HEK293 (cell line): ENCODE results near the gene TNNI3.

Experiments used
- CTCF ChIP-seq: fragments of 450-650 bp; formaldehyde crosslinking; IDR thresholded peaks from 2 replicates; pipeline ENCODE4 v1.5.1; 2016; ENCODE audit warnings: missing biosample characterization, missing genetic modification characterization
- GLI4 ChIP-seq: fragments of 450-650 bp; formaldehyde crosslinking; IDR thresholded peaks from 2 replicates; pipeline ENCODE4 v1.5.1; 2016; ENCODE audit warnings: missing biosample characterization, missing genetic modification characterization
- GLIS2 ChIP-seq: fragments of 450-650 bp; formaldehyde crosslinking; IDR thresholded peaks from 2 replicates; pipeline ENCODE4 v1.5.1; 2016; ENCODE audit warnings: missing biosample characterization, missing genetic modification characterization
- PATZ1 ChIP-seq: fragments of 450-650 bp; formaldehyde crosslinking; IDR thresholded peaks from 2 replicates; pipeline ENCODE4 v1.5.1; 2016; ENCODE audit warnings: missing biosample characterization, missing genetic modification characterization
- SALL2 ChIP-seq: fragments of 450-650 bp; formaldehyde crosslinking; IDR thresholded peaks from 2 replicates; pipeline ENCODE4 v1.5.0; 2017; ENCODE audit warnings: missing biosample characterization, mild to moderate bottlenecking, missing genetic modification characterization, borderline replicate concordance
- ZBTB7A ChIP-seq: fragments of 450-650 bp; formaldehyde crosslinking; IDR thresholded peaks from 2 replicates; pipeline ENCODE4 v1.5.1; 2016; ENCODE audit warnings: low read depth, missing biosample characterization, missing genetic modification characterization
- ZNF114 ChIP-seq: fragments of 450-650 bp; formaldehyde crosslinking; IDR thresholded peaks from 2 replicates; pipeline ENCODE4 v1.5.0; 2017; ENCODE audit warnings: missing biosample characterization, missing genetic modification characterization
- ZNF148 ChIP-seq: fragments of 450-650 bp; formaldehyde crosslinking; IDR thresholded peaks from 2 replicates; pipeline ENCODE4 v1.5.0; 2017; ENCODE audit warnings: missing biosample characterization, missing genetic modification characterization, borderline replicate concordance
- ZNF214 ChIP-seq: fragments of 450-650 bp; formaldehyde crosslinking; IDR thresholded peaks from 2 replicates; pipeline ENCODE4 v1.5.1; 2017; ENCODE audit warnings: missing biosample characterization, mild to moderate bottlenecking, missing genetic modification characterization, borderline replicate concordance
- ZNF26 ChIP-seq: fragments of 450-650 bp; formaldehyde crosslinking; IDR thresholded peaks from 2 replicates; pipeline ENCODE4 v1.5.1; 2016; ENCODE audit warnings: missing biosample characterization, missing genetic modification characterization
- ZNF302 ChIP-seq: fragments of 450-650 bp; formaldehyde crosslinking; IDR thresholded peaks from 2 replicates; pipeline ENCODE4 v1.5.1; 2016; ENCODE audit warnings: missing biosample characterization, missing genetic modification characterization, low read depth
- ZNF311 ChIP-seq: fragments of 450-650 bp; formaldehyde crosslinking; IDR thresholded peaks from 2 replicates; pipeline ENCODE4 v1.5.1; 2017; ENCODE audit warnings: missing biosample characterization, missing genetic modification characterization, borderline replicate concordance
- ZNF335 ChIP-seq: fragments of 450-650 bp; formaldehyde crosslinking; conservative IDR thresholded peaks from 2 replicates; pipeline ENCODE4 v1.5.1; 2016; ENCODE audit warnings: missing biosample characterization, missing genetic modification characterization
- ZNF394 ChIP-seq: fragments of 450-650 bp; formaldehyde crosslinking; IDR thresholded peaks from 2 replicates; pipeline ENCODE4 v1.5.1; 2016; ENCODE audit warnings: missing biosample characterization, missing genetic modification characterization, mild to moderate bottlenecking, moderate library complexity, borderline replicate concordance
- ZNF398 ChIP-seq: fragments of 450-650 bp; formaldehyde crosslinking; IDR thresholded peaks from 2 replicates; pipeline ENCODE4 v1.5.1; 2017; ENCODE audit warnings: missing biosample characterization, missing genetic modification characterization
- ZNF423 ChIP-seq: fragments of 450-650 bp; formaldehyde crosslinking; IDR thresholded peaks from 2 replicates; pipeline ENCODE4 v1.5.1; 2016; ENCODE audit warnings: missing biosample characterization, missing genetic modification characterization
- ZNF426 ChIP-seq: fragments of 450-650 bp; formaldehyde crosslinking; IDR thresholded peaks from 2 replicates; pipeline ENCODE4 v1.5.1; 2017; ENCODE audit warnings: missing biosample characterization, missing genetic modification characterization, mild to moderate bottlenecking, inconsistent platforms, moderate library complexity
- ZNF449 ChIP-seq: fragments of 450-650 bp; formaldehyde crosslinking; IDR thresholded peaks from 2 replicates; pipeline ENCODE4 v1.5.1; 2017; ENCODE audit warnings: missing biosample characterization, mild to moderate bottlenecking, missing genetic modification characterization, moderate library complexity
- ZNF513 ChIP-seq: fragments of 450-650 bp; IDR thresholded peaks from 2 replicates; pipeline ENCODE4 v1.5.1; 2018; ENCODE audit warnings: missing biosample characterization, missing genetic modification characterization
- ZNF544 ChIP-seq: fragments of 450-650 bp; formaldehyde crosslinking; IDR thresholded peaks from 2 replicates; pipeline ENCODE4 v1.5.0; 2017; ENCODE audit warnings: missing biosample characterization, missing genetic modification characterization
- ZNF571 ChIP-seq: fragments of 450-650 bp; formaldehyde crosslinking; IDR thresholded peaks from 2 replicates; pipeline ENCODE4 v1.5.0; 2017; ENCODE audit warnings: missing biosample characterization, missing genetic modification characterization
- ZNF639 ChIP-seq: fragments of 450-650 bp; formaldehyde crosslinking; IDR thresholded peaks from 2 replicates; pipeline ENCODE4 v1.5.1; 2016; ENCODE audit warnings: missing biosample characterization, missing genetic modification characterization
- ZNF660 ChIP-seq: fragments of 450-650 bp; IDR thresholded peaks from 2 replicates; pipeline ENCODE4 v1.5.1; 2018; ENCODE audit warnings: missing biosample characterization, mild to moderate bottlenecking, missing genetic modification characterization
- ZNF843 ChIP-seq: fragments of 450-650 bp; formaldehyde crosslinking; IDR thresholded peaks from 2 replicates; pipeline ENCODE4 v1.5.1; 2016; ENCODE audit warnings: missing biosample characterization, missing genetic modification characterization

The TNNI3 gene

GRCh38 chr19:55146078-55146704 lies 11.3 kb downstream of the TNNI3 start (continued):
- TF ChIP-seq ZNF544 (tag by site-specific recombination) (no peak), ZNF394 (tag by site-specific recombination) (no peak), ZNF660 (tag by site-specific recombination) (0 out of 2 replicates have a peak, but pooled peaks have one; percentile 49), ZNF114 (no peak), ZNF148 (tag by site-specific recombination) (no peak), ZNF214 (tag by site-specific recombination) (no peak), GLIS2 (peak; percentile 7; the same call in 1 of the 2 replicates), SALL2 (no peak), ZNF423 (tag by site-specific recombination) (no peak), ZNF335 (tag by site-specific recombination) (peak; percentile 37), ZNF449 (tag by site-specific recombination) (no peak), ZNF311 (tag by site-specific recombination) (no peak), ZNF302 (no peak), CTCF (tag by site-specific recombination) (peak; percentile 61; the same call in 1 of the 2 replicates), ZNF398 (tag by site-specific recombination) (peak; percentile 60), ZNF426 (no peak), ZNF571 (tag by site-specific recombination) (no peak), ZBTB7A (tag by site-specific recombination) (peak; percentile 83; the same call in 1 of the 2 replicates), GLI4 (tag by site-specific recombination) (no peak), ZNF639 (0 out of 2 replicates have a peak, but pooled peaks have one; percentile 37), ZNF843 (tag by site-specific recombination) (no peak), ZNF26 (tag by site-specific recombination) (no peak), ZNF513 (peak; percentile 29; the same call in 1 of the 2 replicates), PATZ1 (tag by site-specific recombination) (peak; percentile 92)
